ENCODE results near the gene GMEB1.

The GMEB1 gene

GRCh38 chr1:28761189-28761588 lies 92.6 kb downstream of the GMEB1 start:
- no peak overlapping the region for H3K27ac ChIP-seq
- no peak overlapping the region for H3K4me3 ChIP-seq
- H3K36me3 ChIP-seq, result peaks cover 10 to 29% (median 19%) of the 10 kb centered on the region in 3 donors
- no peaks in the 10 kb centered on the region for H3K9me3 ChIP-seq
- TF ChIP-seq CTCF (IDR thresholded peaks at IDR 0.05), result no peak
- intact Hi-C loops (cut with DNase I; ENCODE audit: low total_unique reads), result no loop called here
- H3K27me3 ChIP-seq, result no peaks in the 10 kb centered on the region
- H3K4me1 ChIP-seq, result peaks cover 0 to 22% (median 9%) of the 10 kb centered on the region in 4 donors
- DNase-seq, result no peak

DNA sequence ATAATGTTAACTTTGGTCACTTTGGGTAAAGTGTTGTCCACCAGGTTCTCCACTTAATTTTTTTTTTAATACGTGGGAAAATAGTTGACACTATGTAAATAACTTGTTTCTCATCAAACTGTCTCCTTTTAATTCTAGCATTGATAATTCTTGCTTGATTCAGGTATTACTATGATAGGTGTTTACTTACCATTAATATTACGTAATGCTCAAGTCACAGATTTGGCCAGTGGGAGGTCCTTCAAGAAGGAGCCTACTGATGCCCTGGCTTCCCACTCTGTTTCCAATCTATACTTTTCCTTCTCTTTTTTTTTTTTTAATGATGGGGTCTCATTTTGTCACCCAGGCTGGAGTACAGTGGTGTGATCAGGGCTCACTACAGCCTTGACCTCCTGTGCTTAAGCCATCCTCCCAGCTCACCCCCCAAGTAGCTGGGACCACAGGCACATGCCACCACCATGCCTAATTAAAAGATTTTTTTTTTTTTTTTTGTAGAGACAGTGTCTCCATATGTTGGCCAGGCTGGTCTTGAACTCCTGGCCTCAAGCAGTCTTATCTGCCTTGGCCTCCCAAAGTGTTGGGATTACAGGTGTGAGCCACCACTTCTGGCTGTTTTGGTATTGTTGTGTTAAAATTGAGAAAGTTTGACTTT lies 98.1 kb downstream of the GMEB1 start:
- Histone ChIP-seq H3K27me3 (no peaks in the 10 kb centered on the region), H3K4me1 (no peaks in the 10 kb centered on the region), H3K36me3 (peaks cover 8 to 27% (median 23%) of the 10 kb centered on the region in 3 donors), H3K27ac (no peak overlapping the region), H3K4me3 (no peak overlapping the region), H3K9me3 (no peaks in the 10 kb centered on the region)
- TF ChIP-seq CTCF (IDR thresholded peaks at IDR 0.05), result no peak
- intact Hi-C loops (cut with DNase I; ENCODE audit: low total_unique reads), result no loop called here
- DNase-seq, result no peak
